B cell (primary cell): ENCODE data around the gene CRYGD. TPM values are rescaled to one million over a fixed set of nuclear protein-coding genes. Genes with fewer than 3 reads are reported as not detected.

Experiments
- ATAC-seq: fragments of 200-7000 bp; cut with Tn5 transposase; one replicate; pipeline ENCODE4 v1.10.0; 2021; ENCODE audit warnings: low read depth, mild to moderate bottlenecking, moderate number of reproducible peaks, moderate library complexity
- CTCF ChIA-PET: fragments of 350-600 bp; sonication (Branson Sonifier 250); formaldehyde crosslinking; loops from one replicate; lab custom pipeline; 2021; ENCODE audit warnings: antibody characterized with exemption, inconsistent platforms; lab: Charles Lee
- POLR2A ChIA-PET: fragments of 350-600 bp; sonication (Branson Sonifier 250); formaldehyde crosslinking; loops from one replicate; lab custom pipeline; 2021; ENCODE audit warnings: antibody characterized with exemption; lab: Charles Lee
- DNase-seq: peaks from one replicate; pipeline ENCODE4 v3.0.0; 2013
- H2AFZ ChIP-seq: 2 replicates; pipeline ENCODE4 v1.6.1; 2012; ENCODE audit warnings: mild to moderate bottlenecking, low read depth, low read length; ENCODE audit not compliant: insufficient read depth, poor library complexity, severe bottlenecking
- H3K27ac ChIP-seq, 2 donors: 1 replicate in 1 of 2; 2 replicates in 1 of 2; pipeline ENCODE4 v1.5.1; 2012 to 2013; ENCODE audit warnings: low read length in 2 of 2, mild to moderate bottlenecking in 2 of 2, moderate library complexity in 1 of 2
- H3K27me3 ChIP-seq, 4 experiments: fragments of 200-600 bp in 1 of 4; sonication (generic) in 1 of 4; replicated peaks in 1 of 4; 1 replicate in 2 of 4; 2 replicates in 2 of 4; pipeline versions ENCODE4 v1.6.1 to v1.7.0; 2013 to 2016; ENCODE audit warnings: low read length in 3 of 4, mild to moderate bottlenecking in 2 of 4, mixed read lengths in 1 of 4, moderate library complexity in 1 of 4; ENCODE audit not compliant: insufficient read depth in 4 of 4, control insufficient read depth in 3 of 4; ENCODE audit errors: control extremely low read depth in 1 of 4
- H3K36me3 ChIP-seq, 2 experiments: replicated peaks in 1 of 2; 1 replicate in 1 of 2; 2 replicates in 1 of 2; pipeline versions ENCODE4 v1.6.1 to v1.7.1; 2013; ENCODE audit warnings: low read length in 1 of 2; ENCODE audit not compliant: insufficient read depth in 2 of 2, control insufficient read depth in 1 of 2; ENCODE audit errors: control extremely low read depth in 1 of 2, extremely low read depth in 1 of 2
- H3K4me1 ChIP-seq, 2 donors: fragments of 200-600 bp in 1 of 2; sonication (generic) in 1 of 2; 1 replicate in 1 of 2; 2 replicates in 1 of 2; pipeline versions ENCODE4 v1.5.1 to v1.6.1; 2013 to 2017; ENCODE audit warnings: low read length in 2 of 2; ENCODE audit not compliant: control insufficient read depth in 2 of 2, insufficient read depth in 2 of 2
- H3K4me2 ChIP-seq: replicated peaks from 2 replicates; pipeline ENCODE3; 2012; ENCODE audit warnings: mild to moderate bottlenecking, low read depth, low read length; ENCODE audit not compliant: poor library complexity, severe bottlenecking
- H3K4me3 ChIP-seq, 5 experiments: fragments of 200-600 bp in 1 of 5; sonication (generic) in 1 of 5; 1 replicate in 3 of 5; 2 replicates in 2 of 5; pipeline versions ENCODE4 v1.5.1 to v1.7.0; 2011 to 2016; ENCODE audit warnings: low read length in 4 of 5, mild to moderate bottlenecking in 4 of 5, low read depth in 2 of 5, control low read depth in 1 of 5, moderate library complexity in 1 of 5; ENCODE audit not compliant: insufficient read depth in 1 of 5; ENCODE audit errors: control extremely low read depth in 1 of 5, extremely low read depth in 1 of 5
- H3K79me2 ChIP-seq: fragments of 200-600 bp; sonication (generic); one replicate; pipeline ENCODE4 v1.6.0; 2016; ENCODE audit warnings: low read length; ENCODE audit not compliant: control insufficient read depth, insufficient read depth
- H3K9ac ChIP-seq: fragments of 200-600 bp; sonication (generic); 2 replicates; pipeline ENCODE4 v1.6.1; 2017; ENCODE audit warnings: mild to moderate bottlenecking, low read length, moderate library complexity
- H3K9me3 ChIP-seq, 3 donors: one replicate each; pipeline versions ENCODE4 v1.6.1 to v1.7.1; 2013; ENCODE audit warnings: low read length in 2 of 3; ENCODE audit not compliant: control insufficient read depth in 2 of 3, insufficient read depth in 1 of 3; ENCODE audit errors: control extremely low read depth in 1 of 3
- H4K20me1 ChIP-seq: 2 replicates; pipeline ENCODE4 v1.6.0; 2012; ENCODE audit warnings: mild to moderate bottlenecking, low read length; ENCODE audit not compliant: insufficient read depth, control insufficient read depth, poor library complexity, severe bottlenecking
- H3K27ac Mint-ChIP-seq: one replicate; pipeline ENCODE4 v1.8.0; 2021; ENCODE audit warnings: mixed read lengths
- H3K27me3 Mint-ChIP-seq: one replicate; pipeline ENCODE4 v1.8.0; 2021; ENCODE audit warnings: mixed read lengths
- H3K4me1 Mint-ChIP-seq: one replicate; pipeline ENCODE4 v1.8.0; 2021; ENCODE audit warnings: mixed read lengths
- H3K4me3 Mint-ChIP-seq: one replicate; pipeline ENCODE4 v1.8.0; 2021; ENCODE audit warnings: mixed read lengths
- H3K9me3 Mint-ChIP-seq: one replicate; pipeline ENCODE4 v1.8.0; 2022; ENCODE audit warnings: mixed read lengths; ENCODE audit not compliant: insufficient read depth
- EZH2 ChIP-seq: IDR thresholded peaks from 2 replicates; pipeline ENCODE4 v1.6.1; 2012; ENCODE audit warnings: borderline replicate concordance, low read depth, mild to moderate bottlenecking, moderate library complexity, low read length; ENCODE audit not compliant: insufficient read depth, poor library complexity, severe bottlenecking
- WGBS: methylation state at CpG from one replicate; pipeline ENCODE4 v1.1.5; 2013; ENCODE audit warnings: missing lambda C conversion rate; ENCODE audit not compliant: insufficient coverage; 5-methylcytosine and 5-hydroxymethylcytosine counted together
- intact Hi-C: fragments of 100-400 bp; cut with micrococcal nuclease; formaldehyde crosslinking; loops from one replicate; pipeline ENCODE4 v1.10.0; 2022
- polyA plus RNA-seq: library from polyadenylated mRNA; depleted of rRNA; stranded (reverse); fragments of >200 nt; gene quantifications from 2 replicates; pipeline ENCODE4 v1.2.3, GENCODE V29; 2012
- total RNA-seq, 2 donors: library from RNA; stranded (reverse); fragments of 120-200 nt in 1 of 2; gene quantifications; 1 replicate in 1 of 2; 2 replicates in 1 of 2; pipeline versions ENCODE4 v1.2.3 to v1.2.4, GENCODE V29; 2013 to 2022
- TF ChIP-seq, protein P1 (sequence below): fragments of 200-600 bp; IDR thresholded peaks from one replicate; pipeline ENCODE4 v1.8.0; 2022; ENCODE audit warnings: antibody characterized with exemption, mild to moderate bottlenecking

The CRYGD gene
- total and polyA plus RNA-seq, 2 donors (not counting 1 experiment from before 2014, with no cell fraction given) = not detected

DNA sequence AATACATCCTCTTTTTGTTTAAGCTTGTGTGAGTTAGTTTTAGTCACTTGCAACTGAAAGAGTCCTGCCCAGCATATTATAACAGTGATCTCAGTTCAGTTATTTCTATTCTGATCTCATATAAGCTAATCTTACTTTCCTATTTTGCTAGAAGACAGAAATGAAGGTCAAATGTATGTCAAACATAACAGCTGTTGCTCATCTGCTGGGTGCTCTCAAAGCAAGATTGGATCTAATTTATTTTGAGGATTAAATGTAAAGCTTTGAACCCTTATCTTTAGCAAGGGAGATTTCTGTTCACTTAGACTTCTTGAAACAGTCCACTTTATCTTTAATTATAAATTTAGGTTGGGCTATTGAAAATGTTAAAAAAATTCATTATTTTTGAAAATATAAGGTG is 31.2 kb downstream of the CRYGD start:
- Histone ChIP-seq H3K4me1 (no peaks in the 10 kb centered on the region), H3K9me3 (peaks cover 0 to 3% (median 1%) of the 10 kb centered on the region in 3 donors), H3K9ac (no peak overlapping the region), H2AFZ (no peak overlapping the region), H3K4me2 (no peak overlapping the region), H3K79me2 (no peaks in the 10 kb centered on the region), H3K4me3 (no peak overlapping the region), H3K27me3 (peaks cover 0 to 3% (median 0%) of the 10 kb centered on the region in 4 experiments), H4K20me1 (no peaks in the 10 kb centered on the region), H3K36me3 (no peaks in the 10 kb centered on the region), H3K27ac (no peak overlapping the region)
- Mint-ChIP-seq H3K4me3 (no peak overlapping the region), H3K4me1 (no peaks in the 10 kb centered on the region), H3K27ac (no peak overlapping the region), H3K9me3 (peaks cover 3% of the 10 kb centered on the region), H3K27me3 (peaks cover 4% of the 10 kb centered on the region)
- TF ChIP-seq, protein P1, sequence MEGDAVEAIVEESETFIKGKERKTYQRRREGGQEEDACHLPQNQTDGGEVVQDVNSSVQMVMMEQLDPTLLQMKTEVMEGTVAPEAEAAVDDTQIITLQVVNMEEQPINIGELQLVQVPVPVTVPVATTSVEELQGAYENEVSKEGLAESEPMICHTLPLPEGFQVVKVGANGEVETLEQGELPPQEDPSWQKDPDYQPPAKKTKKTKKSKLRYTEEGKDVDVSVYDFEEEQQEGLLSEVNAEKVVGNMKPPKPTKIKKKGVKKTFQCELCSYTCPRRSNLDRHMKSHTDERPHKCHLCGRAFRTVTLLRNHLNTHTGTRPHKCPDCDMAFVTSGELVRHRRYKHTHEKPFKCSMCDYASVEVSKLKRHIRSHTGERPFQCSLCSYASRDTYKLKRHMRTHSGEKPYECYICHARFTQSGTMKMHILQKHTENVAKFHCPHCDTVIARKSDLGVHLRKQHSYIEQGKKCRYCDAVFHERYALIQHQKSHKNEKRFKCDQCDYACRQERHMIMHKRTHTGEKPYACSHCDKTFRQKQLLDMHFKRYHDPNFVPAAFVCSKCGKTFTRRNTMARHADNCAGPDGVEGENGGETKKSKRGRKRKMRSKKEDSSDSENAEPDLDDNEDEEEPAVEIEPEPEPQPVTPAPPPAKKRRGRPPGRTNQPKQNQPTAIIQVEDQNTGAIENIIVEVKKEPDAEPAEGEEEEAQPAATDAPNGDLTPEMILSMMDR = no peak
- TF ChIP-seq EZH2 = no peak
- DNase-seq (no peak), ATAC-seq (no peak)
- CTCF ChIA-PET = interaction anchor here (0.6 to 0.9 kb wide), 2 partner anchors 21 to 1845 kb away, joined by 3 to 4 read pairs; no protein-coding TSS in a partner anchor
- POLR2A ChIA-PET = no interaction called here
- intact Hi-C loops = no loop called here

GRCh38 chr2:208092093-208092832 is 32.1 kb downstream of the CRYGD start:
- Histone ChIP-seq H3K4me2 (no peak overlapping the region), H4K20me1 (no peaks in the 10 kb centered on the region), H3K9me3 (peaks cover 0 to 3% (median 1%) of the 10 kb centered on the region in 3 donors), H3K4me1 (no peaks in the 10 kb centered on the region), H3K9ac (no peak overlapping the region), H3K79me2 (no peaks in the 10 kb centered on the region), H2AFZ (no peak overlapping the region), H3K27ac (no peak overlapping the region), H3K27me3 (peaks cover 0 to 3% (median 0%) of the 10 kb centered on the region in 4 experiments), H3K36me3 (no peaks in the 10 kb centered on the region), H3K4me3 (no peak overlapping the region)
- H3K4me3 Mint-ChIP-seq = no peak overlapping the region
- peaks cover 3% of the 10 kb centered on the region for H3K9me3 Mint-ChIP-seq
- no peak for TF ChIP-seq EZH2
- TF ChIP-seq, protein P1 = no peak
- no peak for ATAC-seq
- no peak overlapping the region for H3K27ac Mint-ChIP-seq
- H3K27me3 Mint-ChIP-seq = peaks cover 5% of the 10 kb centered on the region
- CTCF ChIA-PET = interaction anchor here (0.9 kb wide), 1 partner anchor 20 kb away, joined by 3 read pairs; no protein-coding TSS in a partner anchor
- POLR2A ChIA-PET = no interaction called here
- intact Hi-C loops = no loop called here
- 80% methylated on average over 1 of the region's 1 CpG for WGBS
- no peak for DNase-seq
- no peaks in the 10 kb centered on the region for H3K4me1 Mint-ChIP-seq
